GM18508 (cell line): ENCODE data around the gene STX3.
"Not testable (repeated sequence)": the region's sequence is repeated elsewhere in the genome, so short reads cannot be mapped to it uniquely, and the experiment has no call there.

Experiments
- ATAC-seq: cut with Tn5 transposase; IDR thresholded peaks from one replicate; pipeline ENCODE4 v1.9.1; 2021; ENCODE audit warnings: moderate number of reproducible peaks; ENCODE audit not compliant: insufficient read depth, unreplicated experiment

The STX3 gene

DNA sequence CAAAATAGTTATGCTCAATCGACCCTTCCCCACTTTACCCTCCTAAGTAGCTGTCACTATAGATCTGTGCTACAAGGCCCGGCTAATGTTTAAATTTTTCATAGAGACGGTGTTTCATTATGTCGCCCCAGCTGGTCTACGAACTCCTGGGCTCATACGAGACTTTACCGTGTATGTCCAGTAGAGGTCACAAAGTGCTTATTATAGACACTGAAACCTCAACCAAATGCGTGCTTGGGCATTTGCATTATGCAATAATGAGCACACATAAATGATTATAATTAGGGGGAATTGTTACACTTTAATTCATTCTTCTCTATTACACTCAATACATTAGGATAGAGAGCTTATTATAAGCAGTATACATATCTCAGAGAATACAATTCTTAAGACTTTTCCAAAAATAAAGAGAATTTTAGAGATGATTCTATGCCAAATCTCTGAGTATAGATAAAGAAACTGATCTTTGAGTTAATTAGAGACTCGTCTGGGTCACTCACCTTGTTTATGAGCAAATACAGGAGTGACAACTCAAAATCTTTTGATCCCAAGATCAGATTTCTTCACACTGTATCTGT, 67.9 kb downstream of the STX3 start:
- ATAC-seq, result peak; percentile 73

DNA sequence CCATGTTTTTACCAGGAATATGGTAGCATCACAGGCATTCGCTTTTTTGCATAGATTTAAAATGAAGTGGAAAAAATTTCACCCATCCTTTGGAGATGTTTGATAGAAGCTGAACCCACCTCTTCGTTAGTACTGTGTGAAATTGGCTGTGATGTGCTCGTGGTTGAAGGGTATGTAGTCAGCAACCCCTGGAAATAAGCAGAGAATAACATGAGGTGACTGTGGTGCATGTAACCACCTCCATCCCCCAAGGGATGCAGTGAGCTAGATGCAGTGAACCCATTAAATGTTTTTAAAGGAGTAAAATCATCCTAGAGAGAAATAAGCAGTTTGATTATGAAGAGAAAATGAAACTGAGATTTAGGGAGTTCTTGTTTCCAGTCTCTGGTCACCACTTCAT, 74.2 kb downstream of the STX3 start:
- ATAC-seq, result no peak

DNA sequence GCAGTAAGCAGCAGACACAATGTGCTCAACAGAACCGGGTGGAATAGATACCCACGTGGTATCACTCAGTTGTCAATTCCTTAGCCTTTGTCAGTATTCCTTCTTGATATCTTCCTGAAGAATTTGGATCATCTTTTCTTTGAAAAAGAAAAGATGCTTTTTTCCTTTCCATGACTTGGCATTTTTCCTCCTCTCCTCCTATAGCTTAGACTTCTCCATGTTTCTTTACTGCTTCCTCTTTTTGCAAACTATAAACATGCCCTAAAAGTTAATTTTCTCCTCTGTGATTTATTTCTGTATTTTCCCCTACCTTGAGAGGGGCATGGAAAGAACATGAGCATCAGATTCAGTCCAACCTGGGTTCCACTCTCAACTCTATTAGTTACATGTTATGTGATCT, 78.4 kb downstream of the STX3 start:
- ATAC-seq, result no peak

DNA sequence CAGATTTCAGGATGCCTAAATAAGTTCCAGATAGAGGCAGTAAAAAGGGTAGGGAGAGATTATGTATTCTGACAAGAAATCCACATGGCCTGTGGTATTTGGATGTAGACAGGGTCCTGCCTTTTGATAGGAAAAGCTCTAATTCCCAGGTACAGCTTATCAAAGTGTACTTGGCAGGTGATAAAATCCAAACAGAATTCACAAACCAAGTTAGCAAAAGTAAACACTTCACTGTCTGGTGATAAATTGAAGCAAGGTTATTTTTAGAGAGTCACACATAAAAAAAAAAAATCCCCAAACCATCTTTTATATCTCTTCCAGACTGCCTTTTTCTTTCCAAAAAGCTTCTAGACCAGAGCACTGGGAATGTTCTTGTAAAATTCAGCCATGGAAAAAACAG, 84.4 kb downstream of the STX3 start:
- no peak for ATAC-seq

DNA sequence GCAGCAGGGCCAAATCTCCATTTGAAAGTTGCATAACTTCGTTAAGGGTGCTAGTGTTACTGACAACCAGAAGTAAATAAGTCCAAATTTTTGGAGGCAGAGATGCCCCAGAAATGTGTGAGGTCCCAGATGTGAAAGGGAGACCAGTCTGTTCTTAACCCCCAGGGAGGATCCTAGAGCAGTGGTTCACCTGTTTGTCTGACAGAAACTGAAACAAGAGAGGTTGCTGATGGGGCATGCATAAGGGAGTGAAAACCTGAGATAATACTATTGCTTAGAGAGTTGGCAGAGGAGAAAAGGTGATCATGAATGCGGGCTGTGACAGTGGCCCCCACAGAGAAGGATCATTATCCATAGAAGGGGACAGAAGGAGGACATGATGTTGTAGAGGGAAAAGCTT, 86.3 kb downstream of the STX3 start:
- no peak for ATAC-seq

DNA sequence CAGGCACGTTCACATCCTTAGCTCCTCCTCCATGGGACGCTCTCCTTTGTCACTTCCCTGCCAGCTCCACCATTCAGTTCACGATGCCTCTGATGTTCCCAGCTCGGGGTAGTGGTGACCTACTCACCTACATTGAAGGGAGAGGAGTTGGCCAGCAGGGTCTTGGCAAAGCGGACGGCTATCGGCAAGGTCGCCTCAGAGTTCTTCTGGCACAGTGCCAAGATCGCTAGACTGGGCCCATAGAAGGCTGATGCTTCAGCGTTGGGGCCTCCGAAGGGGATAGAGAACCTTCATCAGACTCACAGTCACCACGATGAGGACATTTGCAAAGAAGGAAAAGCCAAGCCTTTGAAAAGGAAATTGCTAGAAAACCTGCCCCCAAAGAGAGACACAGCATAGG, 87.1 kb downstream of the STX3 start:
- no peak for ATAC-seq

DNA sequence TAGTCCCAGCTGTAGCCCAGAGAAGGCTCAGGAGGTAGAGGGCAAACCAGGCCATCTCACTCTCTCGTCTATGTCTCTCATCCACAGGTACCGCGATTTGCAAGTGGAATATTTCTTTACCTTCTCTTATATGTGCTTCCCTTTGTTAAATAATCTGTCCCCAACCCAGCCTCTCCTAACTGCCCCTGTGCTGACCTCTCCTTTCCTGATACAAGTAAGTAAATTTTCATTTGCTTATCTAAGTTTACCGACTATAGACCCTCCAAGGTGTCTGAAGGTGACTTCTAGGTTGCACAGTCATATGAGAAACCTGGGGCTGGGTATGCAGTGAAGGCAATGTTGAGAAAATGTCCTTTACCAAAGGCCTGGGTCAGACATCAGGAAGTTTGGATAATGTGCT, 90.2 kb downstream of the STX3 start, which contains the start of gene CBLIF:
CBLIF (minus strand) TSS at position 101 of the 400 bp plus-strand sequence; CDS start at position 55, 46 bp downstream.
- ATAC-seq, result no peak

DNA sequence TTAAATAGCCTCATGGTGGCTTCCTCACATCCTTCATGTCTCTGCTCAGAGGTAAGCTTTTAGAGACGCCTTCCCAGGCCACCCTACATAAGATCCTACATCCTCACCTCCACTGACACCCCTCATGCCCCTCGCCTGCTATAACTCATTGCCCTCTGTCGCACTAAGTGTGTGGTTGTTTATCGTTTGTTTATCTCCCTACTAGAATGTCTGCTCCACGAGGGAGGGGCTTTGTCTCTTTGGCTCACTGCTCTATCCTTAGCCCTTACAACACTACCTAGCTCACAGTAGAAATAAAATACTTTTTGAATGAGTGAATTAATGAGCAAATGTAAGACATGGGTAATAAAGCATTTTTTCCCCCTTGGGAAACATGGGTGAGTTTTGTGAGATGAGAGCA, 91.4 kb downstream of the STX3 start:
- no peak for ATAC-seq

DNA sequence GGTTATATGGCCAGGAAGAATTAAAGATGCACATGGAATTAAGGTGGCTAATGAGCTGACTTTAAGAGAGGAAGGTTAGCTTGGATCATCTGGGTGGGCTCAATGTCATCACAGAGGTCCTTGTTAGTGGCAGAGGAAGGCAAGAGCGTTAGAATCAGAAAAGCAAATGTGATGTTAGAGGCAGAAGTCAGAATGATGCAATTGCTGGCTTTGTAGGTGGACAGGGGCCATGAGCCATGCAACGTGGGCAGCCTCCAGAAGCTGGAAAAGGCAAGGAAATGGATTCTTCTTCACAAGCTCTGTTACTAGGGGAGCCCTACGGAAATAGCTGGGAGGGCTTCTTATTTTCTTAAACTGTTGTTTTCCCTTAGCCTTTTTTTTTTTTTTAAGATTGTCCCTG, 92.5 kb downstream of the STX3 start:
- no peak for ATAC-seq

DNA sequence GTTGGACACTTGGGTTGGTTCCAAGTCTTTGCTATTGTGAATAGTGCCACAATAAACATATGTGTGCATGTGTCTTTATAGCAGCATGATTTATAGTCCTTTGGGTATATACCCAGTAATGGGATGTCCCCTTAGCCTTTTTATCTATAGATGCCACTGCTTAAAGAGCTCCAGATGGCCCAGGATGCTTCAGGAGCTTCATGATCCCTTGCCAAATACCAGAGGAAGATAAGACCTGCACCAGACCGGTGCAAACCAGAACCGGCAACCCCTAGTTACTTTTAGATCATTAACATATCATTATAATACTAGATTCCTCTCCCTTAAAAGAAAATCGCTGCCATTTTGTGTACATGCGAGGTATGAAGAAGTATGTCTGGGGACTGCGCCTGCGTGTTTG, 93.3 kb downstream of the STX3 start:
- not testable (repeated sequence) for ATAC-seq

DNA sequence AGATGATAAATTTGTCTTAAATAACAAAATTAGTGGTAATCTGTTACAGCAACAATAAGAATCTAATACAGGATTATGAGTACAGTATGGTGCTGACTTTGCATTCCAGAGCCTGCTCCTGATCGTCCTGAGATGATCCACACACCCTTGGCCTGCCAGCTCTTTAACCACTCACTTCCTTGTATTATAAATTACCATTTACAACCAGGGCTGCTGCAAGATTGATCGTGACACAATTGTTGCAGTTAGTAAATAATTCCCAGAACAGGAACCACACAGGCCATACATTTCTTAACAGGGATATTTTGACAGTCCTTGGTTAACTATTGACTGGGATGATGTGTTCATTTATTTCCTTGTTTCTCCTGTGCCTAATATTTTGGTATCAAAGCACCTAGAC, 94.0 kb downstream of the STX3 start:
- ATAC-seq, result no peak

DNA sequence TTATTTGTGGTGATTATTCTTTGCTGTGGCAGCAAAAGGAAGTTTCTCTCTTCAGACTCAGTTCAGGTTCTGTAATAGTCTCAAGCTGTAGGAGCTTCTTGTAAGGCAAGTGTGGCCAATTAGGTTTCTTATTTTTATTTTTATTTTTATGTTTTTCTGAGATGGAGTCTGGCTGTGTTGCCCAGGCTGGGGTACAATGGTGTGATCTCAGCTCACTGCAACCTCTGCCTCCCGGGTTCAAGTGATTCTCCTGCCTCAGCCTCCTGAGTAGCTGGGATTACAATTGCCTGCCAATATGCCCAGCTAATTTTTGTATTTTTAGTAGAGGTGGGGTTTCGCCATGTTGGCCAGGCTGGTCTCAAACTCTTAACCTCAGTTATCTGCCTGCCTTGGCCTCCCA, 94.4 kb downstream of the STX3 start:
- ATAC-seq, result not testable (repeated sequence)

DNA sequence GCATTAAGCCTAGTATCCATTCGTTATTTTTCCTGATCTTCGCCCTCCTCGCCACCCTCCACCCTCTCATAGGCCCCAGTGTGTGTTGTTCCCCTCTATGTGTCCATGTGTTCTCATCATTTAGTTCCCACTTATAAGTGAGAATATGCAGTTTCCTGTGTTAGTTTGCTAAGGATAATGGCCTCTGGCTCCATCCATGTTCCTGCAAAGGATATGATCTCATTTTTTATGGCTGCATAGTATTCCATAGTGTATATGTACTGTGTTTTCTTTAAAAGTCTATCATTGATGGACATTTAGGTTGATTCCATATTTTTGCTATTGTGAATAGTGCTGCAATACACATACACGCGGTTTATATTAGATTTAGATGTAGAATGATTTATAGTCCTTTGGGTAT, 96.2 kb downstream of the STX3 start:
- not testable (repeated sequence) for ATAC-seq

DNA sequence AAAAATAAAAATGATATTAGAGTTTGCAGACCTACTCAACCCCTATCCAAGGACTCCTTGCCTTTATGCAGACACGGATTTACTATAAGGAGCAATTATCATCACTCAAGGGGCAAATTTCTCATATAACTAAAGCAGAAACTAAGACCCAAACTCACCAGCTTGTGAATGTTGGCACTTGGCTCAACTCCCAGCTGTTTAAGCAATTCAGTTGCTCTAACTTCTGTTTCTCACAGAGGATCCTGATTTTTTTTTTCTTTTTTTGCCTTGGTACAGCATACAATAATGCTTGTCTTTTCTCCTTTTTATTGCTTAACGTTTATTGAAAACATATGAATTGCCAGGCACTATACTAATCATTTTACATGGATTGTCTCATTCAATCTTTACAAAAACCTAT, 99.7 kb downstream of the STX3 start:
- ATAC-seq, result no peak
